Tibial nerve (tissue), 3 donors: ENCODE results near the gene TAF1.
"Not testable (repeated sequence)": the region's sequence is repeated elsewhere in the genome, so short reads cannot be mapped to it uniquely, and the experiment has no call there.

Experiments used
- CTCF ChIP-seq, 5 experiments: fragments of 200-600 bp in 3 of 5; fragments of 450-650 bp in 2 of 5; sonication (generic) in 3 of 5; IDR thresholded peaks; one replicate each; pipeline ENCODE4 v1.5.1; 2016 to 2019; ENCODE audit warnings: antibody characterized with exemption in 5 of 5, mild to moderate bottlenecking in 3 of 5, moderate library complexity in 2 of 5
- POLR2A ChIP-seq, 2 donors: fragments of 450-650 bp; IDR thresholded peaks; one replicate each; pipeline ENCODE4 v1.6.1; 2017; ENCODE audit warnings: antibody characterized with exemption in 2 of 2, mild to moderate bottlenecking in 2 of 2, moderate library complexity in 2 of 2

DNA sequence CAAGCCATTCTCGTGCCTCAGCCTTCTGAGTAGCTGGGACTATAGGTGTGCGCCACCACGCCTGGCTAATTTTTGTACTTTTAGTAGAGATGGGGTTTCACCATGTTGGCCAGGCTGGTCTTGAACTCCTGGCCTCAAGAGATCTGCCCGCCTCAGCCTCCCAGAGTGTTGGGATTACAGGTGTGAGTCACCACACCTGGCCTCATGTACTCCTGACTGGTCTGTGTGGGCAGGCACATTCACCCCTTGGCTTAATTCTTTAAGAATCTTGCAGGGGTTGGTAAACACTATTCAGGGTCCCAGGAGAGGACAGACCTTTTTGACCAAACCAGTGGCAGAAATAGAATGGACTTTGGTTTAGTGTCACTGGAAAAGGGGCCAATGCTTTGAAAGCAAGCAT is 25.6 kb downstream of the TAF1 start:
- not testable (repeated sequence) for TF ChIP-seq CTCF, POLR2A (IDR thresholded peaks at IDR 0.05)
